Nephron progenitor cell (in vitro differentiated cells): Measurements from ENCODE around the gene PLA2G4C.

Experiments used
- DNase-seq: peaks from one replicate; pipeline ENCODE4 v3.0.0; 2021
- H3K27ac Mint-ChIP-seq: 2 replicates; pipeline ENCODE4 v1.8.0; 2021; ENCODE audit warnings: mild to moderate bottlenecking, moderate library complexity, mixed read lengths
- H3K27me3 Mint-ChIP-seq: 2 replicates; pipeline ENCODE4 v1.8.0; 2021; ENCODE audit warnings: mild to moderate bottlenecking, low read depth, mixed read lengths; ENCODE audit not compliant: poor library complexity
- H3K36me3 Mint-ChIP-seq: 2 replicates; pipeline ENCODE4 v1.8.0; 2021; ENCODE audit warnings: low read depth, mixed read lengths
- H3K4me1 Mint-ChIP-seq: 2 replicates; pipeline ENCODE4 v1.8.0; 2021; ENCODE audit warnings: mixed read lengths
- H3K4me3 Mint-ChIP-seq: 2 replicates; pipeline ENCODE4 v1.8.0; 2021; ENCODE audit warnings: mild to moderate bottlenecking, moderate library complexity, mixed read lengths
- H3K9me3 Mint-ChIP-seq: 2 replicates; pipeline ENCODE4 v1.8.0; 2021; ENCODE audit warnings: mild to moderate bottlenecking, moderate library complexity, mixed read lengths
- TF ChIP-seq, protein P1 (sequence below): fragments of 200-600 bp; sonication (generic); IDR thresholded peaks from 2 replicates; pipeline ENCODE4 v1.5.0; 2021; ENCODE audit warnings: antibody characterized with exemption

PLA2G4C gene

DNA sequence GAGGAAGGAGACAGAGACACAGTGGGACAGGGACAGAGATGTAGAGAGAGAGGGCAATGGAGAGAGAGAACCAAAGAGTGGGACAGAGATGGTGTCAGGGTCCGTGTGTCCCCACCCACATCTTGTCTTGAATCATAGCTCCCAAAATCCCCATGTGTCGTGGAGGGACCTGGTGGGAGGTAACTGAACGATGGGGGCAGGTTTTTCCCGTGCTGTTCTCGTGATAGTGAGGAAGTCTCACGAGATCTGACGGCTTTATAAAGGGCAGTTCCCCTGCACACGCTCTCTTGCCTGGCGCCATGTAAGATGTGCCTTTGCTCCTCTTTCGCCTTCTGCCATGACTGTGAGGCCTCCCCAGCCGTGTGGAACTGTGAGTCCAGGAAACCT lies 7.5 kb upstream of the PLA2G4C start:
- Mint-ChIP-seq H3K9me3 (no peaks in the 10 kb centered on the region), H3K4me3 (no peak overlapping the region), H3K4me1 (peaks cover 15% of the 10 kb centered on the region), H3K36me3 (peaks cover 59% of the 10 kb centered on the region), H3K27me3 (peaks cover 4% of the 10 kb centered on the region), H3K27ac (peak overlapping the region; percentile 17)
- DNase-seq = no peak
- TF ChIP-seq, protein P1, sequence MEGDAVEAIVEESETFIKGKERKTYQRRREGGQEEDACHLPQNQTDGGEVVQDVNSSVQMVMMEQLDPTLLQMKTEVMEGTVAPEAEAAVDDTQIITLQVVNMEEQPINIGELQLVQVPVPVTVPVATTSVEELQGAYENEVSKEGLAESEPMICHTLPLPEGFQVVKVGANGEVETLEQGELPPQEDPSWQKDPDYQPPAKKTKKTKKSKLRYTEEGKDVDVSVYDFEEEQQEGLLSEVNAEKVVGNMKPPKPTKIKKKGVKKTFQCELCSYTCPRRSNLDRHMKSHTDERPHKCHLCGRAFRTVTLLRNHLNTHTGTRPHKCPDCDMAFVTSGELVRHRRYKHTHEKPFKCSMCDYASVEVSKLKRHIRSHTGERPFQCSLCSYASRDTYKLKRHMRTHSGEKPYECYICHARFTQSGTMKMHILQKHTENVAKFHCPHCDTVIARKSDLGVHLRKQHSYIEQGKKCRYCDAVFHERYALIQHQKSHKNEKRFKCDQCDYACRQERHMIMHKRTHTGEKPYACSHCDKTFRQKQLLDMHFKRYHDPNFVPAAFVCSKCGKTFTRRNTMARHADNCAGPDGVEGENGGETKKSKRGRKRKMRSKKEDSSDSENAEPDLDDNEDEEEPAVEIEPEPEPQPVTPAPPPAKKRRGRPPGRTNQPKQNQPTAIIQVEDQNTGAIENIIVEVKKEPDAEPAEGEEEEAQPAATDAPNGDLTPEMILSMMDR = no peak

DNA sequence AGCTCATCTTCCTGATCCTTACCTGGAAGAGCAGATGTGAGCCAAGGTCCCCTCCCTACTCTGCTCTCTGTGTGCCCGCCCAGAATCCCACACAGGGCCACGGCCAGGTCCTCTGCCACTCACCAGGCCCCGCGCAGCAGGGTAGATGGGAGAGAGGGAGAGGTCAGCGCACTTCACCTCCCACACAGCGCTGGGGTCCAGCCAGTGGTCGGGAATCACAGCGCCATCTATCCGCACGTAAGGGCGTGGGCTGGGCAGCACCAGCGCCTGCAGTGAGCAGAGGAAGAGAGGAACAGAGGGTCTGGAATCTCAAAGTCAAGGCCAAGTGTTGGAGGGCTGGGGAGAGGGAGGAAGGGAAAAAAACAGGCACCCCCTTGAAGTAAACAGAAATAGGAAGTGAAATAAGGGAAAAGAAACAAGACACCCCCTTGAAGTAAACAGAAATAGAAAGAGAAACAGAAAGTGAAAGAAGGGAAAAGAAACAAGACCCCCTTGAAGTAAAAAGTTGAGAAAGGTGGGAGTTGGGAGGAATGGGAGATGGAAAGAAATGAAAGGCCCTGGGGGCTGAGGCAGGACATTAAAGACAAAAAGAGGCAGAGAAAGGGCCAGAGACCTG lies 7.0 kb upstream of the PLA2G4C start:
- no peak for DNase-seq
- peaks cover 4% of the 10 kb centered on the region for H3K27me3 Mint-ChIP-seq
- peaks cover 17% of the 10 kb centered on the region for H3K4me1 Mint-ChIP-seq
- TF ChIP-seq, protein P1 = no peak
- no peak overlapping the region for H3K4me3 Mint-ChIP-seq
- peak overlapping the region; percentile 17 for H3K27ac Mint-ChIP-seq
- peaks cover 58% of the 10 kb centered on the region for H3K36me3 Mint-ChIP-seq
- H3K9me3 Mint-ChIP-seq = no peaks in the 10 kb centered on the region

DNA sequence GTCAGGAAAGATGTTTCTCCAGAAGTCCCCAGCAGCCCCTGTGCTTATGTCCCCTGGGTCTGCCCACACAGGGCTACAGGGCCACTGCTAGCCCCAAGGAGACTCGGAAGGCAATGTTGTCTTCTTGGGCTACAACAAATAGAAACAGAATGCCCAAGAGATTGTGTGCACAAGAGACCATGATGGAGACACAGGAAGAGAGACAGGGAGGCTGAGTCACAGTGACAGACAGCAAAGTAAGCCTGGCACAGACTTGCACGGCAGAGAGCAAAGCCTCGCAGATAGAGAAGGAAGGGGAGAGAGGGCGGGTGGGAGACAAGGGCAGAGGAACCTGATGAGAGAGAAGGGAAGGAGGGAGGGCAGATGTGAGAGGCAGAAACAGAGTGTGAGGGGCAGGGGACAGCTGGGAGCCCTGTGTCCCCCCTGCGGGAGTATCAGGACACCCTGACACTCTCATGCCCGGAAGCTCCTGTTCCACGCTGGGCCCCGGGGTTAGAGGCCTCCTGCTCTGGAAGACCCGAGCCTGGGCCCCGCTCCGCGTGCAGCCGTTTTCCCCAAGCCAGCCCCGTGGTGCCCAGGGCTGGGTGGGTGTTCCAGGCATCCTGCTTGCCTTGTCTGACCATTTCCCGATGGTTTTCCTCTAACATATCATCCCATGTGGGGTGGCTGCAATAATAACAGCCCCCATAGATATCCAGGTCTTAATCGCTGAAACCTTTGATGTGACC lies 2.7 kb upstream of the PLA2G4C start:
- H3K27me3 Mint-ChIP-seq = peaks cover 4% of the 10 kb centered on the region
- no peaks in the 10 kb centered on the region for H3K9me3 Mint-ChIP-seq
- H3K4me3 Mint-ChIP-seq = no peak overlapping the region
- TF ChIP-seq, protein P1 = no peak
- peaks cover 22% of the 10 kb centered on the region for H3K36me3 Mint-ChIP-seq
- H3K27ac Mint-ChIP-seq = peak overlapping the region; percentile 11
- H3K4me1 Mint-ChIP-seq = peaks cover 16% of the 10 kb centered on the region
- DNase-seq = no peak

DNA sequence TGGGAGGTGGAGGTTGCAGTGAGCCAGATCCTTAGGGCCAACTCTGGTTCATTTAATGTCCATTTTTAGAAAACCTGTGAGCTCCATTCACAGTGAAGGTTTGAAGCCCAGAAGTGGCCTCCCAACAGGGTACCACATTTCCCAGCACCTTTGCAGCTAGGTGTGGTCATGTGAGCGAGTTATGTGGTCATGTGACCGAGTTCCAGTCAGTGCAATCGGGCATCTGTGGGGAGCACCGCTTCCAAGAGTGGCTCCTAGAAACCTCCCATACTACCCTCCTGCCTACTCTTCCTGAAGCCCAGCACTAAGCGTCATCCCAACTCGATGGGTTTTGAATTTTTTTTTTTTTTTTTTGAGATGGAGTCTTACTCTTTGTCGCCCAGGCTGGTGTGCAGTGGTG lies 663 bp upstream of the PLA2G4C start:
- peaks cover 10% of the 10 kb centered on the region for H3K36me3 Mint-ChIP-seq
- H3K27ac Mint-ChIP-seq = no peak overlapping the region
- H3K4me1 Mint-ChIP-seq = peaks cover 28% of the 10 kb centered on the region
- H3K27me3 Mint-ChIP-seq = no peaks in the 10 kb centered on the region
- TF ChIP-seq, protein P1 = no peak
- no peak overlapping the region for H3K4me3 Mint-ChIP-seq
- no peaks in the 10 kb centered on the region for H3K9me3 Mint-ChIP-seq
- DNase-seq = no peak

DNA sequence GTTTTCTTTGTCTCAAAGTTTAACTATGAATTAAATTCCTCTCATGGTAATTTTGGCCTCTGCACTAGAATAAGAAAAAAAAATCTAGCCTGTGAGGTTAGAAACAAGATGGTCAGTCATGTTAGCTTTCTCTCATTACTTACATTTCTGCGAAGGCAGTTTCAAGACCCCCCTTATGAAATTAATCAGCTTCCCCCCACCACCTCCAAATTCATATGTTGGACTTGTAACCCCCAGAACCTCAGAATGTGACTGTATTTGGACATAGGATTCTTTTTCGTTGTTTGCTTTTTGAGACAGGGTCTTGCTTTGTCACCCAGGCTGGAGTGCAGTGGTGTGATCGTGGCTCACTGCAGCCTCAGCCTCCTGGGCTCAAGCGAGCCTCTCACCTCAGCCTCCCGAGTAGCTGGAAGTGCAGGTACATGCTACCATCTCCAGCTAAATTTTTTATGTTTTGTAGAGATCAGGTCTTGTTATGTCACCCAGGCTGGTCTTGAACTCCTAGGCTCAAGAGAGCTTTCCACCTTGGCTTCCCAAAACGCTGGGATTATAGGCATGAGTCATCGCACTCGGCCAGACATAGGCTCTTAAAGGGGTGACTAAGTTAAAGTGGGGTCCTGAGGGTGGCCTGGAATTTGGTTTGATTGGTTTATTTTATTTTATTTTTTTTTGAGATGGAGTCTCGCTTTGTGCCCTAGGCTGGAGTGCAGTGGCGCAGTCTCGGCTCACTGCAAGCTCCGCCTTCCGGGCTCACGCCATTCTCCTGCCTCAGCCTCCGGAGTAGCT lies 1.4 kb downstream of the PLA2G4C start:
- peaks cover 11% of the 10 kb centered on the region for H3K27me3 Mint-ChIP-seq
- peaks cover 2% of the 10 kb centered on the region for H3K36me3 Mint-ChIP-seq

More for the DNA sequence above, 1.4 kb downstream of the PLA2G4C start:
- Mint-ChIP-seq H3K4me3 (no peak overlapping the region), H3K9me3 (no peaks in the 10 kb centered on the region), H3K4me1 (peaks cover 25% of the 10 kb centered on the region), H3K27ac (no peak overlapping the region)
- DNase-seq = no peak
- TF ChIP-seq, protein P1 = no peak
